Measurements from ENCODE around the gene FBXL5. TPM values are rescaled to one million over a fixed set of nuclear protein-coding genes. Genes with fewer than 3 reads are reported as not detected.

FBXL5 gene
- total and polyA plus RNA-seq, 2 of the 13 experiments (the other 11 are each of a cell fraction or from before 2014, with no cell fraction given) = 17.4 to 45.3 TPM

DNA sequence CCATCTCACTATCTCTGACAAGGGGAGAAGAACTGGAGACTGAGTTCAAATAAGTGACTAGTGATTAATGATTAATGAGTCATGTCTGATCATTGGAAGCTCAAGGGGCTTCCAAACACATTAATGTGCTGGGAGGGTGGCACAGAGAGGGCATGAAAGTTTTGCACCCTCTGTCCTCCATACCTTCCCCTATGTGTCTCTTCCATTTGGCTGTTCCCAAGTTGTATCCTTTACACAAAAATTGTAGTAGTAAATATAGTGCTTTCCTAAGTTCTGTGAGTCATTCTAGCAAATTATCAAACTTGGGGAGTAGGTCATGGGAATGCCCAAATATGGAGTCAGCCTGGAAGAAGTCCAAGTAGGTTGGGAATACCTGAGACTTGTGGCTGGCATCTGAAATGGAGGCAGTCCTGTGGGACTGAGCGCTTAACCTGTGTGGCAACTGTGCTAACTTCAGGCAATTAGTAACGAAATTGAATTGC, 22.4 kb upstream of the FBXL5 start (continued):
- TF ChIP-seq, protein P1, sequence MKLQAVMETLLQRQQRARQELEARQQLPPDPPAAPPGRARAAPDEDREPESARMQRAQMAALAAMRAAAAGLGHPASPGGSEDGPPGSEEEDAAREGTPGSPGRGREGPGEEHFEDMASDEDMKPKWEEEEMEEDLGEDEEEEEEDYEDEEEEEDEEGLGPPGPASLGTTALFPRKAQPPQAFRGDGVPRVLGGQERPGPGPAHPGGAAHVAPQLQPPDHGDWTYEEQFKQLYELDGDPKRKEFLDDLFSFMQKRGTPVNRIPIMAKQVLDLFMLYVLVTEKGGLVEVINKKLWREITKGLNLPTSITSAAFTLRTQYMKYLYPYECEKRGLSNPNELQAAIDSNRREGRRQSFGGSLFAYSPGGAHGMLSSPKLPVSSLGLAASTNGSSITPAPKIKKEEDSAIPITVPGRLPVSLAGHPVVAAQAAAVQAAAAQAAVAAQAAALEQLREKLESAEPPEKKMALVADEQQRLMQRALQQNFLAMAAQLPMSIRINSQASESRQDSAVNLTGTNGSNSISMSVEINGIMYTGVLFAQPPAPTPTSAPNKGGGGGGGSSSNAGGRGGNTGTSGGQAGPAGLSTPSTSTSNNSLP (IDR thresholded peaks at IDR 0.05; ENCODE audit: low read depth, low read length) = 0 out of 2 replicates have a peak, but pooled peaks have one; percentile 10
- 0 out of 2 replicates have a peak, but pooled peaks have one; percentile 23 for TF ChIP-seq FOXO1 (CRISPR knock-in tag; IDR thresholded peaks at IDR 0.05)
- TF ChIP-seq MED1 (CRISPR knock-in tag; IDR thresholded peaks at IDR 0.05) = peak; percentile 26; the same call in 1 of the 2 replicates
- TF ChIP-seq, protein P2, sequence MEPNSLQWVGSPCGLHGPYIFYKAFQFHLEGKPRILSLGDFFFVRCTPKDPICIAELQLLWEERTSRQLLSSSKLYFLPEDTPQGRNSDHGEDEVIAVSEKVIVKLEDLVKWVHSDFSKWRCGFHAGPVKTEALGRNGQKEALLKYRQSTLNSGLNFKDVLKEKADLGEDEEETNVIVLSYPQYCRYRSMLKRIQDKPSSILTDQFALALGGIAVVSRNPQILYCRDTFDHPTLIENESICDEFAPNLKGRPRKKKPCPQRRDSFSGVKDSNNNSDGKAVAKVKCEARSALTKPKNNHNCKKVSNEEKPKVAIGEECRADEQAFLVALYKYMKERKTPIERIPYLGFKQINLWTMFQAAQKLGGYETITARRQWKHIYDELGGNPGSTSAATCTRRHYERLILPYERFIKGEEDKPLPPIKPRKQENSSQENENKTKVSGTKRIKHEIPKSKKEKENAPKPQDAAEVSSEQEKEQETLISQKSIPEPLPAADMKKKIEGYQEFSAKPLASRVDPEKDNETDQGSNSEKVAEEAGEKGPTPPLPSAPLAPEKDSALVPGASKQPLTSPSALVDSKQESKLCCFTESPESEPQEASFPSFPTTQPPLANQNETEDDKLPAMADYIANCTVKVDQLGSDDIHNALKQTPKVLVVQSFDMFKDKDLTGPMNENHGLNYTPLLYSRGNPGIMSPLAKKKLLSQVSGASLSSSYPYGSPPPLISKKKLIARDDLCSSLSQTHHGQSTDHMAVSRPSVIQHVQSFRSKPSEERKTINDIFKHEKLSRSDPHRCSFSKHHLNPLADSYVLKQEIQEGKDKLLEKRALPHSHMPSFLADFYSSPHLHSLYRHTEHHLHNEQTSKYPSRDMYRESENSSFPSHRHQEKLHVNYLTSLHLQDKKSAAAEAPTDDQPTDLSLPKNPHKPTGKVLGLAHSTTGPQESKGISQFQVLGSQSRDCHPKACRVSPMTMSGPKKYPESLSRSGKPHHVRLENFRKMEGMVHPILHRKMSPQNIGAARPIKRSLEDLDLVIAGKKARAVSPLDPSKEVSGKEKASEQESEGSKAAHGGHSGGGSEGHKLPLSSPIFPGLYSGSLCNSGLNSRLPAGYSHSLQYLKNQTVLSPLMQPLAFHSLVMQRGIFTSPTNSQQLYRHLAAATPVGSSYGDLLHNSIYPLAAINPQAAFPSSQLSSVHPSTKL (CRISPR knock-in tag; IDR thresholded peaks at IDR 0.05) = peak; percentile 17; the same call in 1 of the 2 replicates
- peak; percentile 25; the same call in 1 of the 2 replicates for TF ChIP-seq POGZ (CRISPR knock-in tag; IDR thresholded peaks at IDR 0.05)
- TF ChIP-seq ZNF329 (CRISPR knock-in tag; IDR thresholded peaks at IDR 0.05; ENCODE audit: low read depth) = no peak
- no peak for TF ChIP-seq ZNF784 (CRISPR knock-in tag; IDR thresholded peaks at IDR 0.05; ENCODE audit: borderline replicate concordance)
- TF ChIP-seq USF2 (IDR thresholded peaks at IDR 0.05; ENCODE audit: low read depth, low read length) = no peak
- TF ChIP-seq USF2 (CRISPR knock-in tag; IDR thresholded peaks at IDR 0.05; ENCODE audit: borderline replicate concordance) = peak; percentile 89; the same call in 1 of the 2 replicates
- peak; percentile 99 for TF ChIP-seq SRF (IDR thresholded peaks at IDR 0.05; ENCODE audit: low read depth, low read length)
- no peak for TF ChIP-seq ZNF777 (CRISPR knock-in tag; IDR thresholded peaks at IDR 0.05)
- TF ChIP-seq ZBTB33 (CRISPR knock-in tag; IDR thresholded peaks at IDR 0.05) = 0 out of 2 replicates have a peak, but pooled peaks have one; percentile 42
- peak; percentile 60 for TF ChIP-seq ASH2L (IDR thresholded peaks at IDR 0.05; ENCODE audit: insufficient read length, low read depth, low read length)
- 0 out of 2 replicates have a peak, but pooled peaks have one; percentile 22 for TF ChIP-seq NFIC (IDR thresholded peaks at IDR 0.05; ENCODE audit: low read length)
- no peak for TF ChIP-seq ZNF468 (CRISPR knock-in tag; IDR thresholded peaks at IDR 0.05)
- no peak for TF ChIP-seq MYC (CRISPR knock-in tag; IDR thresholded peaks at IDR 0.05; ENCODE audit: borderline replicate concordance)
- no peak for TF ChIP-seq FOXK2 (IDR thresholded peaks at IDR 0.05)
- TF ChIP-seq TEAD3 (CRISPR knock-in tag; optimal IDR thresholded peaks at IDR 0.05; ENCODE audit: borderline replicate concordance) = peak; percentile 68
- TF ChIP-seq SAP130 (CRISPR knock-in tag; IDR thresholded peaks at IDR 0.05; ENCODE audit: low read depth) = 0 out of 2 replicates have a peak, but pooled peaks have one; percentile 14
